Left renal pelvis (tissue), 4 donors: Measurements from ENCODE around the gene FREM1. TPM values are rescaled to one million over a fixed set of nuclear protein-coding genes. Genes with fewer than 3 reads are reported as not detected.

Source experiments
- DNase-seq, 4 donors: peaks; one replicate each; pipeline ENCODE4 v3.0.0-alpha.2; 2013; ENCODE audit warnings: low read depth in 4 of 4, low spot score in 3 of 4
- polyA plus RNA-seq, 4 donors: library from polyadenylated mRNA; unstranded; fragments of 120-200 nt; gene quantifications; one replicate each; pipeline ENCODE4 v1.2.1, GENCODE V29; 2013; ENCODE audit not compliant: insufficient read length in 4 of 4

Gene FREM1
- polyA plus RNA-seq, 4 donors = 24.0 to 184 (median 169) TPM

GRCh38 chr9:14824481-14824880 lies 85.7 kb downstream of the FREM1 start:
- DNase-seq = no peak

GRCh38 chr9:14823800-14824199 lies 86.4 kb downstream of the FREM1 start:
- no peak for DNase-seq

- DNase-seq = no peak
Observed at GRCh38 chr9:14822666-14823065, 87.6 kb downstream of the FREM1 start.

GRCh38 chr9:14819183-14819582 lies 91.0 kb downstream of the FREM1 start:
- DNase-seq = no peak

GRCh38 chr9:14814249-14814628 lies 96.0 kb downstream of the FREM1 start:
- no peak for DNase-seq

- no peak for DNase-seq
Observed at GRCh38 chr9:14813336-14814248, 96.6 kb downstream of the FREM1 start.

- no peak for DNase-seq
Observed at GRCh38 chr9:14812806-14813205, 97.4 kb downstream of the FREM1 start.

GRCh38 chr9:14811844-14812243 lies 98.4 kb downstream of the FREM1 start:
- no peak for DNase-seq

- no peak for DNase-seq
Observed at GRCh38 chr9:14806941-14807520, 103.2 kb downstream of the FREM1 start.

- no peak for DNase-seq
Observed at GRCh38 chr9:14799030-14799429, 111.2 kb downstream of the FREM1 start.

- DNase-seq = no peak
Observed at GRCh38 chr9:14797435-14797834, 112.8 kb downstream of the FREM1 start.

GRCh38 chr9:14793389-14793788 lies 116.8 kb downstream of the FREM1 start:
- no peak for DNase-seq

- DNase-seq = no peak
Observed at GRCh38 chr9:14790628-14791027, 119.6 kb downstream of the FREM1 start.

GRCh38 chr9:14788846-14789245 lies 121.4 kb downstream of the FREM1 start:
- no peak for DNase-seq

- DNase-seq = no peak
Observed at GRCh38 chr9:14783358-14783757, 126.9 kb downstream of the FREM1 start.

- no peak for DNase-seq
Observed at GRCh38 chr9:14782286-14783051, 127.8 kb downstream of the FREM1 start.

GRCh38 chr9:14780693-14781092 lies 129.5 kb downstream of the FREM1 start:
- no peak for DNase-seq

GRCh38 chr9:14780251-14780650 lies 130.0 kb downstream of the FREM1 start:
- DNase-seq = no peak

- DNase-seq = no peak
Observed at GRCh38 chr9:14779566-14780022, 130.6 kb downstream of the FREM1 start.

GRCh38 chr9:14778565-14778964 lies 131.7 kb downstream of the FREM1 start:
- DNase-seq = no peak

- no peak for DNase-seq
Observed at GRCh38 chr9:14775917-14776316, 134.3 kb downstream of the FREM1 start.
